Activated naive CD4-positive, alpha-beta T cell treated with anti-CD3 and anti-CD28 coated beads, Interleukin-2, amount 10 ng/mL, durations not matched to agents 7 days and 5 days (primary cell): ENCODE data around the gene PMFBP1.

Experiments used
- CTCF ChIA-PET: fragments of 350-600 bp; sonication (Branson Sonifier 250); formaldehyde crosslinking; loops from one replicate; lab custom pipeline; 2021; ENCODE audit warnings: antibody characterized with exemption; lab: Charles Lee
- DNase-seq: peaks from one replicate; pipeline ENCODE4 v3.0.0-alpha.2; 2020
- H3K27ac Mint-ChIP-seq: one replicate; pipeline ENCODE4 v1.8.0; 2021; ENCODE audit warnings: mild to moderate bottlenecking, moderate library complexity, mixed read lengths
- H3K27me3 Mint-ChIP-seq: one replicate; pipeline ENCODE4 v1.8.0; 2021; ENCODE audit warnings: mild to moderate bottlenecking, mixed read lengths
- H3K36me3 Mint-ChIP-seq: one replicate; pipeline ENCODE4 v1.8.0; 2021; ENCODE audit warnings: mixed read lengths
- H3K4me1 Mint-ChIP-seq: one replicate; pipeline ENCODE4 v1.8.0; 2021; ENCODE audit warnings: mixed read lengths
- H3K4me3 Mint-ChIP-seq: one replicate; pipeline ENCODE4 v1.8.0; 2021; ENCODE audit warnings: mild to moderate bottlenecking, moderate library complexity, mixed read lengths
- H3K9me3 Mint-ChIP-seq: one replicate; pipeline ENCODE4 v1.8.0; 2021; ENCODE audit warnings: mixed read lengths

The PMFBP1 gene

DNA sequence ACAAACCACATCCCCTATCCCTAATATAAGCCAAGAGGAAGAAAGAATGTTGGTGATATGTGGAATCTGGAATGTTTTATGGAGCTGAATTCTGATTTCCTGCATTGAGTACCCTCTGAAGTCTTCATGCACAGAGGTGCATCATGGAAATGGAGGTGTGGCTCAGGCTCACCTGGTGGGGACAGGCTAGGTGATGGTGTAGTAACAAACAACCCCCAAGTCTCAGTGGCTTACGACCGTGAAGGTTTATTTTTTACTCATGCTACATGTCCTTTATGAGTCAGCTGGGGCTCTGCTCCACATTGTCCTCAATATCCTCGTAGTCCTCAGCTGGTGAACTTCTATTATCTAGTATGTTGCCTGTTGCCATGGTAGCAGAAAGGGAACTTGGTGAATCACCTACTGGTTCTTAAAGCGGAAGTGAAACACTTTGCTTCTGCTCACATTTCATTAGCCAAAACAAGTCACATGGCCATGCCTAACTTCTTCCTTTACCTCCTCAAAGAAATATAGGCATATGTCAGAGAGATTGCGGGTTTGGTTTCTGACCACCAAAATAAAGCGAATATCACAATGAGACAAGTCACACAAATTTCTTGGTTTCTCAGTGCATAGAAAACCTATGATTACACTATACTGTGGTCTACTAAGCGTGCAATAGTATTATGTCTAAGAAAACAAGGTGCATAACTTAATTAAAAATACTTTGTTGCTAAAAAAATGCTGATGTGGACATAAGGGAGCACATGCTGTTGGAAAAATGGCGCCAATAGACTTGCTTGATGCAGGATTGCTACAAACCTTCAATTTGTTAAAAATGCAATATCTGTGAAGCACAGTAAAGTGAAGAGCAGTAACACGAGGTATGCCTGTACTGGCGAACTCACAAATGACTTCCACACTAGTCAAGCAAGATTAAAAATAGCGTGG, at the start of gene PMFBP1:
Gene PMFBP1 (minus strand): TSS at position 51 of the 930 bp plus-strand sequence. CDS start 947 bp downstream, outside the sequence.
- Mint-ChIP-seq H3K4me1 (no peaks in the 10 kb centered on the region), H3K27ac (no peak within 1 kb of the TSS), H3K36me3 (no peaks in the 10 kb centered on the region), H3K4me3 (no peak within 1 kb of the TSS), H3K27me3 (no peaks in the 10 kb centered on the region), H3K9me3 (peaks cover 2% of the 10 kb centered on the region)
- DNase-seq: no peak
- CTCF ChIA-PET: interaction anchor here (1.4 kb wide), 1 partner anchor 48 kb away, joined by 5 read pairs; no protein-coding TSS in a partner anchor

- CTCF ChIA-PET: no interaction called here
- Mint-ChIP-seq H3K4me3 (no peak overlapping the region), H3K4me1 (no peaks in the 10 kb centered on the region), H3K9me3 (no peaks in the 10 kb centered on the region), H3K27me3 (peaks cover 13% of the 10 kb centered on the region), H3K27ac (no peak overlapping the region), H3K36me3 (no peaks in the 10 kb centered on the region)
- DNase-seq: no peak
Measured at GRCh38 chr16:72221630-72222024, 49.7 kb upstream of the PMFBP1 start.

DNA sequence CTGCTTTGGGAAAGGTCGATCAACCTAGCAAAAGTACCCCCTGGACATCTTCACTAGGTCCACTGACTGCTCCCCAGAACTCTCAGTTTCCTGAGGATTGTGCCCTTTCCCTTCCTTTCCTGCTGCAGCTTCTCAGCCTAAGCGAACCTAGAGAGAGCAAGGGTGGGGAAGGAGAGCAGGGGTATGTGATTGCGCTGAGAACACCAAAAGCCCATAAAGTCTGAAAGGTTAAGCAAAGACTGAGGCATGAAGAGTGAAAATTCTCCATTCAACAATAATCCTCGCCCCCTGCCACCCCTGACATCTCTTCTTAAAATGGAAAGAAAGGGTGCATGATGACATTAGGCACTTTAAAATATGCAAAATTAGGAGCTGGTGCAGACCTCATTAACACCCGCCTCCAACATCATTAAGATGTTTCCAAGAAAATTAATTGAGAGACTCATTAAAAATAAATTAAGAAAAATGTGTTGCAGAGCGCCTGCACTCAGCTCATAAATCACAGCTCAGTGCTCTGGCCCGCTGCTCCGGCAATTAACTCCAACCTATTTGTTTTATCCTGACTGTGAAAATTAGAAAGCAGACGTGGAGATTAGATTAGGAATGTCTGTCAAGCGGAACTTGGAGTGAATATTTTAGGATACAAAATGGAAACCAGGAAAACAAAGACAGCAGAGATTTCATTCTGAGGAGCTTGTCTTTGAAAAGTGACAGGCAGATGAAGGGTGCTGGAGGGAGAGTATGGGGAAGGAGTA, 49.1 kb upstream of the PMFBP1 start:
- Mint-ChIP-seq H3K9me3 (no peaks in the 10 kb centered on the region), H3K27me3 (peaks cover 13% of the 10 kb centered on the region), H3K4me3 (no peak overlapping the region), H3K4me1 (no peaks in the 10 kb centered on the region), H3K27ac (no peak overlapping the region), H3K36me3 (no peaks in the 10 kb centered on the region)
- DNase-seq: no peak
- CTCF ChIA-PET: no interaction called here

GRCh38 chr16:72219282-72219681, 47.3 kb upstream of the PMFBP1 start:
- Mint-ChIP-seq H3K27ac (no peak overlapping the region), H3K4me1 (no peaks in the 10 kb centered on the region), H3K9me3 (no peaks in the 10 kb centered on the region), H3K36me3 (no peaks in the 10 kb centered on the region), H3K27me3 (peaks cover 13% of the 10 kb centered on the region), H3K4me3 (no peak overlapping the region)
- no peak for DNase-seq
- CTCF ChIA-PET: no interaction called here

DNA sequence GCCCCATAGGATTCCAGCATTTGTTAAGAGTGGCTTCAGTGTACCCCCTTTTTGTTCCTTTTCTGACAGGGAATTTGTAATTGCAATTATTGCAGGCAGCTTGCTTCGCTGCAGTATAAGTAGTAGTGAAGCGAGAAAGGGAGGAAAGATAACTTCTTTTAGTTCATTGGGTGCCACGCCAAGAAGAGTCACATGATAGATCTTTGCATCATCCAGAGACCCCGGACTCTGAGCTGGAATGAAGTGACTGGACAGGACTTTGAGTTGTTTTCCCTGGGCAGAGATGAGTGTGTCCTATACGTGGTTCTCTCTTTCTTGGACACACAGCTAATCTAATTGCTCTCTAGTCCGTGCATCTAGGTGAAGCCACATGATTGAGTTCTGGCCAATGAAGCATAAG, 44.8 kb upstream of the PMFBP1 start:
- DNase-seq: no peak
- no peaks in the 10 kb centered on the region for H3K9me3 Mint-ChIP-seq
- CTCF ChIA-PET: no interaction called here
- no peak overlapping the region for H3K4me3 Mint-ChIP-seq
- no peak overlapping the region for H3K27ac Mint-ChIP-seq
- H3K27me3 Mint-ChIP-seq: peaks cover 9% of the 10 kb centered on the region
- H3K36me3 Mint-ChIP-seq: no peaks in the 10 kb centered on the region
- no peaks in the 10 kb centered on the region for H3K4me1 Mint-ChIP-seq

DNA sequence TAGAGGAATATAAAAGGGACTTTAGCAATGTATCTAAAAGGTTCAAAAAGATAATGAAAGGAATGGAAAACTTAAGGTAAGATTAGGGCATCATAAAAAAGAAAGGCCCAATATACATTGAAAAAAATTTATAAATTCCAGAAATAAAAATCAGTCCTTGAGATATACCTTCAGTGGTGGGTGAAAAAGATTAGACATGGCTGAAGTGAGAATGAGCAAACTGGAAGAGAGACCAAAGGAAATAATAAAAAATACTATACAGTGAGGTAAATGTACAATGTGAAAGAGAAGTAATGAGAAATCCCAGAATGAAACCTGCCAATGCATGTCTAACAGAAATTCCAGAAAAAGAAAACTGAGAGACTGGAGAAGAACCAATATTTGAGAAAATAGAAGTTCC, 42.9 kb upstream of the PMFBP1 start:
- Mint-ChIP-seq H3K27ac (no peak overlapping the region), H3K9me3 (no peaks in the 10 kb centered on the region), H3K4me3 (no peak overlapping the region), H3K27me3 (peaks cover 4% of the 10 kb centered on the region), H3K36me3 (no peaks in the 10 kb centered on the region), H3K4me1 (no peaks in the 10 kb centered on the region)
- CTCF ChIA-PET: no interaction called here
- DNase-seq: no peak

DNA sequence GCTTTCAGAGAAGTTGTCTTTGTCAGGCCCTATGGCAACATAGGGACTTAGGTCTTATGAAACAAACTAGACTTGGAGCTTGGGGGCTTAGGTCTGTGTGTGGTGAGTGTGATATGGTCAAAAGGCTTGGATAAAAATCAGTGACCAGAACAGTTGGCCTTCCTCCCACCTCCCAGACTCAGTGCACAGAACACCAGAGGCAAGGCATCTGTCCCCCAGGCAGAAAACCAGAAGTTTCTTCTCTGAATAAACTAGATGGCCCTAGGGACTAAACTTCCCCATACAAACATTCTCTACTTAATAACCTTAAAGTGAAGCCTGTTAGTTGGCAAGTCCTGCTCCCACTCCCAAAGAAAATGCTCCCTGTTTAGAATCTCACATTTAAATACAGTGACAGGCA, 39.2 kb upstream of the PMFBP1 start:
- Mint-ChIP-seq H3K27ac (no peak overlapping the region), H3K9me3 (no peaks in the 10 kb centered on the region), H3K4me3 (no peak overlapping the region), H3K36me3 (no peaks in the 10 kb centered on the region), H3K4me1 (no peaks in the 10 kb centered on the region), H3K27me3 (peaks cover 8% of the 10 kb centered on the region)
- CTCF ChIA-PET: no interaction called here
- no peak for DNase-seq

- Mint-ChIP-seq H3K27ac (no peak overlapping the region), H3K36me3 (no peaks in the 10 kb centered on the region), H3K4me3 (no peak overlapping the region), H3K4me1 (no peaks in the 10 kb centered on the region), H3K27me3 (peaks cover 13% of the 10 kb centered on the region), H3K9me3 (no peaks in the 10 kb centered on the region)
- DNase-seq: no peak
- CTCF ChIA-PET: no interaction called here
Measured at GRCh38 chr16:72210555-72210954, 38.6 kb upstream of the PMFBP1 start.

GRCh38 chr16:72210072-72210471, 38.1 kb upstream of the PMFBP1 start:
- H3K9me3 Mint-ChIP-seq: no peaks in the 10 kb centered on the region
- no peak for DNase-seq
- no peaks in the 10 kb centered on the region for H3K4me1 Mint-ChIP-seq
- CTCF ChIA-PET: no interaction called here
- H3K36me3 Mint-ChIP-seq: no peaks in the 10 kb centered on the region
- H3K27ac Mint-ChIP-seq: no peak overlapping the region
- peaks cover 13% of the 10 kb centered on the region for H3K27me3 Mint-ChIP-seq
- no peak overlapping the region for H3K4me3 Mint-ChIP-seq

GRCh38 chr16:72206299-72206698, 34.3 kb upstream of the PMFBP1 start:
- no peak for DNase-seq
- CTCF ChIA-PET: no interaction called here
- Mint-ChIP-seq H3K27me3 (peaks cover 25% of the 10 kb centered on the region), H3K27ac (no peak overlapping the region), H3K4me3 (no peak overlapping the region), H3K36me3 (no peaks in the 10 kb centered on the region), H3K4me1 (peaks cover 17% of the 10 kb centered on the region), H3K9me3 (no peaks in the 10 kb centered on the region)

- Mint-ChIP-seq H3K27ac (peak overlapping the region; percentile 79), H3K9me3 (no peaks in the 10 kb centered on the region), H3K36me3 (no peaks in the 10 kb centered on the region), H3K4me3 (peak overlapping the region; percentile 31), H3K4me1 (peaks cover 17% of the 10 kb centered on the region), H3K27me3 (peaks cover 25% of the 10 kb centered on the region)
- DNase-seq: peak; percentile 46
- CTCF ChIA-PET: no interaction called here
Measured at GRCh38 chr16:72203401-72203800, 31.4 kb upstream of the PMFBP1 start.

- DNase-seq: no peak
- no peak overlapping the region for H3K27ac Mint-ChIP-seq
- peaks cover 20% of the 10 kb centered on the region for H3K27me3 Mint-ChIP-seq
- peaks cover 17% of the 10 kb centered on the region for H3K4me1 Mint-ChIP-seq
- no peaks in the 10 kb centered on the region for H3K9me3 Mint-ChIP-seq
- CTCF ChIA-PET: no interaction called here
- H3K4me3 Mint-ChIP-seq: no peak overlapping the region
- H3K36me3 Mint-ChIP-seq: no peaks in the 10 kb centered on the region
Measured at GRCh38 chr16:72202014-72202413, 30.1 kb upstream of the PMFBP1 start.

DNA sequence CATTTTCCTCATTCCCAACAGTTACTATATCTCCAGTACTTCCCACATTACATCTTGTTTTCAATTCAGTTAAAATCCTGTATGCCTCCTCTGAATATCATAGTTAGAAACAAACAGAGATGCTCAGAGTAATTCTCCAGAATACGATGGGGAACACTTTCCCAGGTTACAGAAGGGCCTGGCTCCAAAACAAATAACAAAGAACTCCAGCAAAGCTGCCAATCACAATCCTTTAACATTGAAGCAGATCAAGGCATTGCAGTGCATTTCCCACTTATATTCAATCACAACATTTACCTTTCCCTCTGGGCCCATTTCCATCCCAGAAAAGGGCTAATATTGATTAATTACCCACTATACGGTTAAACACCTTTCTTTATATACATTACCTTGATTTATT, 29.4 kb upstream of the PMFBP1 start:
- no peak for DNase-seq
- Mint-ChIP-seq H3K27me3 (peaks cover 18% of the 10 kb centered on the region), H3K4me1 (peaks cover 17% of the 10 kb centered on the region), H3K27ac (no peak overlapping the region), H3K36me3 (no peaks in the 10 kb centered on the region), H3K9me3 (no peaks in the 10 kb centered on the region), H3K4me3 (no peak overlapping the region)
- CTCF ChIA-PET: no interaction called here

DNA sequence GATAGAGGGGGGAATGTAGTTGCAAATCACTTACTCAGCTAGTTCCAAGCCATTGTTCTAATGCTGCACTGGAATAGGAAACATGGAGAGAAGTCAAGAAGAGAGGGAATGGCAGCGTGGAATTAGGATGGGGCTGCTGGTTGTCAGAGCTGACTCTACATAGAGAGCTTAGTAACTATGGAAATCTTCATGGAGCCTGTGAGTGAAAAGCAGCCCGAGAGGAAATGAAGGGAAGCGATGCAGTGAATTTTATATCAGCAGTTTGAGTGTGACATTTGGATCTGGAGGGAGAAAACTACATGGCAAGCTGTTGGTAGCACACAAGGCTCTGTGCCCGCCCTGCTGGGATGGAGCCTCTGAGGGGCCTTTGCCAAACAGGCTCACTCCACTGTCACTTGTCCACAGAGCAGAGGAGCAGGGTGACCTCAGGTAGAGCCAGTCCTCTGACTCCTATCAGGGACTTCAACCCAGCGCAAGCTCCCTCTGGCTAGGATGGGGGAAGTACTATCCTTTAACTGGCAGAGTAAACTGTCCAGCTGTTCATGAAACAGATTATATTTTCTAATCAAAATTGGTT, 27.9 kb upstream of the PMFBP1 start:
- Mint-ChIP-seq H3K4me1 (peaks cover 17% of the 10 kb centered on the region), H3K9me3 (no peaks in the 10 kb centered on the region), H3K36me3 (no peaks in the 10 kb centered on the region), H3K27ac (no peak overlapping the region), H3K27me3 (peaks cover 12% of the 10 kb centered on the region), H3K4me3 (no peak overlapping the region)
- DNase-seq: no peak
- CTCF ChIA-PET: no interaction called here
